GM12878 (cell line): ENCODE data around the gene ATP2C2. TPM values are rescaled to one million over a fixed set of nuclear protein-coding genes. Genes with fewer than 3 reads are reported as not detected.

Experiments
- ATAC-seq: fragments of 200-7000 bp; cut with Tn5 transposase; 3 replicates; pipeline ENCODE4 v1.9.1; 2020; ENCODE audit warnings: mild to moderate bottlenecking, moderate library complexity
- BruUV-seq: library from RNA; stranded (reverse); fragments of 400-500 nt; replicated peaks from 2 replicates; lab custom pipeline; 2021; lab: Mats Ljungman, UMichigan
- CTCF ChIA-PET: fragments of 300-600 bp; sonication (Branson Sonifier 250); formaldehyde crosslinking; extraction: SDS; loops from one replicate; lab custom pipeline; 2021; ENCODE audit warnings: inconsistent platforms; lab: Yijun Ruan, JAX
- POLR2A ChIA-PET: fragments of 350-600 bp; formaldehyde crosslinking; extraction: SDS; loops from one replicate; lab custom pipeline; 2021; ENCODE audit warnings: inconsistent platforms; lab: Charles Lee
- RAD21 ChIA-PET: fragments of 300-600 bp; sonication (Branson Sonifier 250); formaldehyde crosslinking; loops from one replicate; lab custom pipeline; 2023; ENCODE audit warnings: antibody characterized with exemption; ENCODE audit not compliant: unreplicated experiment; lab: Charles Lee
- SMC1A ChIA-PET: fragments of 300-600 bp; sonication (Branson Sonifier 250); formaldehyde crosslinking; loops from one replicate; lab custom pipeline; 2023; ENCODE audit not compliant: unreplicated experiment, uncharacterized antibody; lab: Charles Lee
- DNase-seq: peaks from one replicate; pipeline ENCODE4 v3.0.0-alpha.2; 2011; ENCODE audit warnings: low read depth, low spot score
- FAIRE-seq: peaks from 3 replicates; lab custom pipeline; 2011; peaks lifted over from hg19 to GRCh38; lab: Jason Lieb, UNC
- H2AFZ ChIP-seq: 2 replicates; pipeline ENCODE4 v1.6.0; 2011; ENCODE audit warnings: low read depth, low read length, control low read depth; ENCODE audit not compliant: control insufficient read depth
- H3K27ac ChIP-seq: 2 replicates; pipeline ENCODE4 v1.5.1; 2011; ENCODE audit warnings: control low read depth; ENCODE audit not compliant: control insufficient read depth, insufficient read depth
- H3K27me3 ChIP-seq, 2 experiments: replicated peaks in 1 of 2; 2 replicates each; pipeline versions ENCODE4 v1.6.0 to v1.6.1; 2011; ENCODE audit warnings: low read length in 1 of 2; ENCODE audit not compliant: control insufficient read depth in 2 of 2, insufficient read depth in 2 of 2
- H3K36me3 ChIP-seq, 2 experiments: 2 replicates each; pipeline ENCODE4 v1.5.1; 2011; ENCODE audit warnings: low read length in 1 of 2; ENCODE audit not compliant: control insufficient read depth in 2 of 2, insufficient read depth in 2 of 2
- H3K4me1 ChIP-seq: 2 replicates; pipeline ENCODE4 v1.6.1; 2011; ENCODE audit warnings: mild to moderate bottlenecking, low read length, moderate library complexity, mixed read lengths; ENCODE audit not compliant: control insufficient read depth, insufficient read depth
- H3K4me2 ChIP-seq: 2 replicates; pipeline ENCODE4 v1.6.0; 2011; ENCODE audit warnings: control low read depth; ENCODE audit not compliant: control insufficient read depth, insufficient read depth
- H3K4me3 ChIP-seq: fragments of 200-600 bp; sonication (generic); 2 replicates; pipeline ENCODE4 v1.5.1; 2016
- H3K79me2 ChIP-seq: 2 replicates; pipeline ENCODE4 v1.6.0; 2011; ENCODE audit warnings: low read length; ENCODE audit not compliant: control insufficient read depth, insufficient read depth
- H3K9ac ChIP-seq: 2 replicates; pipeline ENCODE4 v1.8.0; 2011; ENCODE audit warnings: low read length, control low read depth, mixed read lengths; ENCODE audit not compliant: control insufficient read depth, insufficient read depth
- H3K9me3 ChIP-seq: replicated peaks from 3 replicates; pipeline ENCODE4 v1.5.1; 2011; ENCODE audit warnings: mild to moderate bottlenecking, low read length; ENCODE audit not compliant: control insufficient read depth, insufficient read depth
- H4K20me1 ChIP-seq: 2 replicates; pipeline ENCODE4 v1.6.0; 2011; ENCODE audit not compliant: control insufficient read depth, insufficient read depth
- BCL3 ChIP-seq: IDR thresholded peaks from 2 replicates; pipeline ENCODE4 v1.6.1; 2011; ENCODE audit warnings: borderline replicate concordance, low read depth, mild to moderate bottlenecking, moderate library complexity, low read length; ENCODE audit not compliant: insufficient read depth, poor library complexity, severe bottlenecking
- BHLHE40 ChIP-seq, 2 experiments: fragments of 450-650 bp in 1 of 2; IDR thresholded peaks; 2 replicates each; pipeline ENCODE4 v1.6.1; 2011 to 2017; ENCODE audit warnings: low read depth in 2 of 2, borderline replicate concordance in 1 of 2, improper control_type of control experiment in 1 of 2, low read length in 1 of 2, mild to moderate bottlenecking in 1 of 2
- BMI1 ChIP-seq: fragments of 450-650 bp; IDR thresholded peaks from 2 replicates; pipeline ENCODE4 v1.6.1; 2016; ENCODE audit warnings: mild to moderate bottlenecking, moderate library complexity, borderline replicate concordance
- EZH2 ChIP-seq: IDR thresholded peaks from 2 replicates; pipeline ENCODE4 v1.6.1; 2012; ENCODE audit warnings: low read depth, mild to moderate bottlenecking, control low read depth, inconsistent platforms, low read length, borderline replicate concordance; ENCODE audit not compliant: control insufficient read depth
- IKZF2 ChIP-seq, 2 experiments: fragments of 450-650 bp; IDR thresholded peaks; 2 replicates each; pipeline ENCODE4 v1.6.1; 2017; ENCODE audit warnings: mild to moderate bottlenecking in 2 of 2, moderate library complexity in 2 of 2
- IRF3 ChIP-seq: fragments of 450-650 bp; IDR thresholded peaks from 2 replicates; pipeline ENCODE4 v1.6.1; 2014; ENCODE audit warnings: mild to moderate bottlenecking
- STAT1 ChIP-seq: fragments of 450-650 bp; conservative IDR thresholded peaks from 2 replicates; pipeline ENCODE4 v1.6.1; 2014; ENCODE audit warnings: antibody characterized with exemption, mild to moderate bottlenecking
- WGBS: methylation state at CpG from one replicate; pipeline ENCODE4 v1.1.6; 2016; ENCODE audit warnings: low lambda C conversion rate; ENCODE audit not compliant: insufficient replicate concordance, insufficient coverage; ENCODE audit errors: missing lambda C conversion rate; 5-methylcytosine and 5-hydroxymethylcytosine counted together
- in situ Hi-C: fragments of 300-500 bp; cut with MboI; formaldehyde crosslinking; loops from 9 replicates; pipeline ENCODE4 v1.14.3; 2018; ENCODE audit warnings: mixed read lengths
- intact Hi-C: fragments of 100-400 bp; cut with micrococcal nuclease; formaldehyde crosslinking; loops from one replicate; pipeline ENCODE4 v1.14.2; 2022; ENCODE audit not compliant: unreplicated experiment
- polyA plus RNA-seq, 11 experiments: library from polyadenylated mRNA; depleted of rRNA in 4 of 11; unstranded in 6 of 11; stranded (reverse) in 5 of 11; fragments of >200 nt; fragmentation: Nextera tagmentation in 4 of 11; fragmentation: Illumina TruSeq in 1 of 11; extraction: Ambion mirVana in 4 of 11; extraction: Trizol in 1 of 11; gene quantifications; 1 replicate in 1 of 11; 2 replicates in 10 of 11; pipeline versions ENCODE4 v1.2.1 to v1.2.3, GENCODE V29; 2011 to 2016; ENCODE audit warnings: inconsistent platforms in 2 of 11, missing spikeins in 2 of 11, low read depth in 1 of 11
- total RNA-seq, 4 experiments: library from RNA; depleted of rRNA in 3 of 4; stranded (reverse); fragments of >200 nt in 3 of 4; fragmentation: Illumina TruSeq in 1 of 4; extraction: Trizol in 1 of 4; gene quantifications; 2 replicates each; pipeline versions ENCODE4 v1.2.1 to v1.2.3, GENCODE V29; 2013 to 2021

Gene ATP2C2
- total and polyA plus RNA-seq, 10 of the 15 experiments (the other 5 are each of a cell fraction or from before 2014, with no cell fraction given), result 0.05 to 0.19 TPM; not detected in 8

- TF ChIP-seq STAT1 (no peak), BHLHE40 (IDR thresholded peaks at IDR 0.05; ENCODE audit: borderline replicate concordance in 1 of 2, low read depth in 2 of 2, low read length in 1 of 2) (no peak), IKZF2 (IDR thresholded peaks at IDR 0.05) (no peak), BMI1 (no peak), IRF3 (no peak)
These were observed 77.7 kb downstream of the ATP2C2 start (continued) for GRCh38 chr16:84446084-84446483.

- Histone ChIP-seq H3K27me3 (peaks cover 0 to 5% of the 10 kb centered on the region in 2 experiments; a peak in 1 of 4 replicates), H3K36me3 (no peaks in the 10 kb centered on the region), H3K9ac (no peak overlapping the region), H2AFZ (no peak overlapping the region), H3K27ac (no peak overlapping the region), H3K4me3 (no peak overlapping the region), H3K79me2 (no peaks in the 10 kb centered on the region), H3K4me1 (no peaks in the 10 kb centered on the region), H3K9me3 (no peaks in the 10 kb centered on the region; the same call in 2 of the 3 replicates), H3K4me2 (no peak overlapping the region), H4K20me1 (0 out of 2 replicates have a peak, but pooled peaks cover 3% of the 10 kb centered on the region)
- DNase-seq, result no peak
- ATAC-seq, result no peak
- in situ Hi-C loops (no loop called here), intact Hi-C loops (no loop called here)
- ChIA-PET CTCF (no interaction called here), SMC1A (interaction anchor here (0.7 to 1.0 kb wide), 2 partner anchors 10 to 22 kb away, joined by 3 to 4 read pairs; no protein-coding TSS in a partner anchor), POLR2A (no interaction called here), RAD21 (no interaction called here)
- no peak for FAIRE-seq
- TF ChIP-seq EZH2 (no peak), BCL3 (no peak)
- 45% methylated on average over 14 of the region's 14 CpGs for WGBS
- no TSS peak for BruUV-seq
These were observed 78.5 kb downstream of the ATP2C2 start for GRCh38 chr16:84446596-84447392.
